Measurements from ENCODE around the gene NECAB2.

NECAB2 gene

GRCh38 chr16:83959656-83960434, 8.2 kb upstream of the NECAB2 start:
- in situ Hi-C loops (cut with MboI; ENCODE audit: low sequenced_read_pairs, unreplicated experiment) = loop anchor here (25.0 kb wide), 2 partner anchors 102 to 527 kb away; no protein-coding TSS in a partner anchor

GRCh38 chr16:83960521-83961249, 7.4 kb upstream of the NECAB2 start:
- in situ Hi-C loops (cut with MboI; ENCODE audit: low sequenced_read_pairs, unreplicated experiment) = loop anchor here (25.0 kb wide), 2 partner anchors 102 to 527 kb away; no protein-coding TSS in a partner anchor

More at GRCh38 chr16:83959656-83960434, 8.2 kb upstream of the NECAB2 start:
- no peak for DNase-seq (ENCODE audit: low spot score)
- no peak for TF ChIP-seq CTCF (IDR thresholded peaks at IDR 0.05; ENCODE audit: borderline replicate concordance, control extremely low read depth, extremely low read depth, insufficient read depth, missing control alignments)

GRCh38 chr16:83961591-83961990, 6.5 kb upstream of the NECAB2 start:
- no peak for DNase-seq (ENCODE audit: low spot score)
- in situ Hi-C loops (cut with MboI; ENCODE audit: low sequenced_read_pairs, unreplicated experiment) = loop anchor here (25.0 kb wide), 2 partner anchors 101 to 526 kb away; no protein-coding TSS in a partner anchor
- no peak for TF ChIP-seq CTCF (IDR thresholded peaks at IDR 0.05; ENCODE audit: borderline replicate concordance, control extremely low read depth, extremely low read depth, insufficient read depth, missing control alignments)

More at GRCh38 chr16:83960521-83961249, 7.4 kb upstream of the NECAB2 start:
- TF ChIP-seq CTCF (IDR thresholded peaks at IDR 0.05; ENCODE audit: borderline replicate concordance, control extremely low read depth, extremely low read depth, insufficient read depth, missing control alignments) = no peak
- DNase-seq (ENCODE audit: low spot score) = no peak

- no peak for TF ChIP-seq CTCF (IDR thresholded peaks at IDR 0.05; ENCODE audit: borderline replicate concordance, control extremely low read depth, extremely low read depth, insufficient read depth, missing control alignments)
- in situ Hi-C loops (cut with MboI; ENCODE audit: low sequenced_read_pairs, unreplicated experiment) = loop anchor here (25.0 kb wide), 2 partner anchors 99 to 524 kb away; no protein-coding TSS in a partner anchor
- no peak for DNase-seq (ENCODE audit: low spot score)
These were observed 4.5 kb upstream of the NECAB2 start for GRCh38 chr16:83963277-83964119.

GRCh38 chr16:83964684-83965443, 3.2 kb upstream of the NECAB2 start:
- in situ Hi-C loops (cut with MboI; ENCODE audit: low sequenced_read_pairs, unreplicated experiment) = loop anchor here (25.0 kb wide), 2 partner anchors 97 to 522 kb away; no protein-coding TSS in a partner anchor
- TF ChIP-seq CTCF (IDR thresholded peaks at IDR 0.05; ENCODE audit: borderline replicate concordance, control extremely low read depth, extremely low read depth, insufficient read depth, missing control alignments) = no peak
- no peak for DNase-seq (ENCODE audit: low spot score)
